ENCODE data around the gene AP3M1.

Gene AP3M1

DNA sequence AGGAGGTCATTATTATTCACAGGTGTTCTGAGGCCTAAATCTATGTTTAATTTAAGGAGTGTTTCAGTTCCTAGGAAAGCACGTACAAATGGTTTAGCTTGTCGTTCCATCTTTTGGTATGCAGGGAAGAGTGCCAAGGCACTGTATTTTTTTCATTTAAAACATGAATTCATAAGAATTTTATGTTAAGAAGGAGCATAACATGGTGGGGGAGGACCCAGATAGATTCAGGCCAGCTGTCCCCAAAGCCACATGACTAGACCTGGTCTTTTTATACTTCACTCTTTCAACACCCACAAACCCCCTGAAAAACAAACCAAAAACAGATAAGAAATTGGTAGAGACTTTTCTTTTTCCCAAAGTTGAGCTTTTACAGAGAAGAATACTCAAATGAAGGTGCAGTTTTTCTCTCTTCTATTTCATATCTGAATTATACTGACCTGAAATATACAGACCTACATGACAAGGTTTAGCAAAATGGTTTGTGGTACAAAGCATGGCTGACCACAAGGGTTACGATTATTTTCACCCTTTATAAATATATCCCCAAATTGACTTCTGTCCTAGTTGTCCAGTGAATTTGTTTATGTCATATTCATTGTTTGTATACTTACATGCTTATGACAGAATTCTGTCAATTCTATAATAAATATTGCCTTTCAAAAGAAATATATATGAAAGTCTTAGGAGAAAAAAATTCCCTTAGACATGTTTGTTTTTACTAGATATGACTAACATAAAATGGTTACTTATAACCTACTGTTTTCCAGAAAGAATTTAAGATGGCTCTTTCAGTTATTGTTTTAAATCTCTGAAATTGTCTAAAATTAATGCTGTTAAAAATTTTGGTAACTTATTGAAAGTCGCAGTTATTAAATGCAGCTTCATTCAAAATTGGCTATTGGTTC lies 71.3 kb downstream of the AP3M1 start:
- no peak for DNase-seq

DNA sequence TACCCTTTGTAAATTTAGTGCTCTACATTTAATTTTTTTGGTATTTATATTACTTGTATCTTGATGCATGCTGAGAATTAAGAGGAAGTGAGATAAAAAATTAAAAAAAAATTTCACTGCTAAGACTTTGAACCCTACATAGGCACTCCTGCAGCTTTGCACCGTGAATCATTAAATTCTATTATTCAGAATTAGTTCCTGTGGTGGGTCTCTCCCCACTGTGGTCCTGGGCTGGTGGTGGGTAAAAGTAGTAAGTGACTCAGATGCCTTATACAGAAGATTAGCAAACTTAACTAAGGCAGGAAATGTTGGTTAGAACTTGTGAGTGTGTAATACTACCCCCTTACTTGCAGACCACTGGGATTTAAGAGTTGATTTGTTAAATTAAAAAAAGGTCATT lies 72.6 kb downstream of the AP3M1 start:
- no peak for DNase-seq

DNA sequence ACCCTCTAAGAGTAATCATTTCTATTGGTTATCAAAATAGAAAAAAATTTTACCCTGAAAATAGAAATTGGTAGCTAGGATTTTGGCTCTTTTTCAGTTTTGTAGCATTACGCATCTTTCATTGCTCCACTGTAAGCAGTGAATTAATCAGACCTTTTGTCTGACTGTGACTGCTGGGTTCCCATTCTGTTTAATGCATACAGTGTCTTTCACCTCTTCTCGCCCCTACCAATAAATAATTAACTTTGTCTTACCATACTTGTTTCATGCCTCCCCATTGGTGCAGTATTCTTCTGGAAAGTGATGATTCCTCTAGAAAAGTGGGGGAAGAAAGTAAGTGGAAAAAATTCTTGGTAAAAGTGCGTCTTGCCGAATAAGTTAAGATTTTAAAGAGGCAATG lies 73.2 kb downstream of the AP3M1 start:
- no peak for DNase-seq

DNA sequence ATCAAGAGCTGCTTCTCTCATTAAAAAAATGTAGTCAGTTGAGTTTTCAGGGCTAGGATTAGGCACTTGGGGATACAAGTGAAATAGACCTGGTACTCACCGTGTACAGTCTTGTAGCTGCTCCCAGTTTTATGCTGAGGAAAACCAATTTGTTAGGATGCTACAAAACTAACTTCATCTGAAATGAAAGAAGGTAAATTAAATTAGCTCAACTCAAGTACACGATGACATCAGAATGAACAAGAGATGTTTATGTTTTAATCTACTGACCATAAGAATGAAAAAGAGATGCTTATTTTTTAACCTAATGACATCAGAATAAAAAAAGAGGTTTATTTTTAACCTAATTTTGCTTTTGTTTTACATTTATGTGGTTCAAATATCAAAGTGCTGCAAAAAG lies 73.7 kb downstream of the AP3M1 start:
- DNase-seq: no peak

DNA sequence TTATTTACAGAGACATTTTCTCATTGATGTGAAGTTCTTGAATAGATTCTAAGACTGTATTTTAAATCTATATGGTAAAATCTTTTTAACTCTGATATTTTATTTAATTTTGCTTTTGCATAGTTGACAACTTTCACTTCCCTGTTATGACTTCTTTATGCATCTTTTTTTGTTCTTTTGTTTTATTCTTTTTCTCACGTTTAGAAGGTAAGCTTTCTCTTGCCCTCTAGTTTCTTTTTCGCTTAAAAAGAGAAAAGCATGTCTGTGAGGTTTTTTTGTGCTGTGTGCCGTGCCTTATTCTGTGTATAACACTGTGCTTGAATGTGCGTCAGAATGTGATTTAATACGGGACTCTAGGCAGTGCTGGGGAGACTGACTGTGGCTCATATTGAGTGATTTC lies 74.7 kb downstream of the AP3M1 start:
- DNase-seq: no peak

DNA sequence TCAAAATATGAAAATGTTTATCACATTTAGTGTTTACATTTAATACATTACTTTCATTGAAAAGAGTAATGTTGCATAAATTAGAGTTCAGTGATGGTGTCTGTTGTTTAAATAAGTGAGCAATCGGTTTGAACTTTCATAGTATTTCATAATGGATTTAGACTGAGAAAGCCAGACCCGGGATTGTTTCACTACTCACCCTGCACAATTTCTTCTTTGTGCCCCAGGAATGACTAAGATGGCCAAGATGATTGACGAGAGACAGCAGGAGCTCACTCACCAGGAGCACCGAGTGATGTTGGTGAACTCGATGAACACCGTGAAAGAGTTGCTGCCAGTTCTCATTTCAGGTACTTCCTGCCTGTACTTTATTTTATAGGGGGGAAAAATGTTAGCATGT lies 78.1 kb downstream of the AP3M1 start:
- DNase-seq: no peak

DNA sequence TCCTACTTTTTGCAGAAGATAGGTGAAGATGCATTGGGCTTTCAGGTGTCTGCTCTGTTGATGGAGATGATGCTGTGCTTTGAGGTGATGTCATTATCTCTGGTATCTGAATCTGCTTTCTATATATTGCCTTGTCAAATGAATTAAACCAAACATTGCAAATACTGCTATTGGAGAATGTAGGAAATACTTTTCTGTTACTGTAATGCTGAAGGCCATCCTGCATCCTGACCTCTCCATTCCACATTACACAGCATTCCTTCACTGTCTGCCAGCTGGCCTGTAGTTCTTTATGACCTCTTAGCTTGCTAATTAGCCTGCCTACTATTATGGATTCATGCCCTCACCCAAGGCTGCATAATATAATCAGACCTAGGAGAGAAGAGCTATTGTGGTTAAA lies 79.5 kb downstream of the AP3M1 start:
- no peak for DNase-seq
